A549 (cell line): ENCODE measurements around the gene ABCB9. TPM values are rescaled to one million over a fixed set of nuclear protein-coding genes. Genes with fewer than 3 reads are reported as not detected.

Experiments used
- ATAC-seq, 2 experiments: fragments of 200-7000 bp in 1 of 2; fragments of >200 bp in 1 of 2; cut with Nextera tagmentation in 1 of 2; cut with Tn5 transposase in 1 of 2; 3 replicates each; pipeline versions ENCODE4 v1.8.0 to v1.9.1; 2018 to 2020; ENCODE audit warnings: mild to moderate bottlenecking in 1 of 2, moderate library complexity in 1 of 2
- CTCF ChIA-PET: fragments of 300-600 bp; sonication (Branson Sonifier 250); formaldehyde crosslinking; extraction: SDS; loops from one replicate; lab custom pipeline; 2021; ENCODE audit warnings: antibody characterized with exemption, inconsistent platforms; lab: Yijun Ruan, JAX
- POLR2A ChIA-PET: fragments of 350-600 bp; formaldehyde crosslinking; extraction: SDS; loops from one replicate; lab custom pipeline; 2021; ENCODE audit warnings: antibody characterized with exemption, inconsistent platforms; lab: Yijun Ruan, JAX
- DNase-seq, 2 experiments: peaks; one replicate each; pipeline versions ENCODE4 v3.0.0 to v3.0.0-alpha.2; 2011 to 2016; ENCODE audit warnings: low read depth in 1 of 2, low spot score in 1 of 2
- FAIRE-seq: peaks from 2 replicates; lab custom pipeline; 2011; peaks lifted over from hg19 to GRCh38; lab: Jason Lieb, UNC
- H3K27ac ChIP-seq, 2 experiments: fragments of >200 bp; sonication (Bioruptor Twin); formaldehyde crosslinking; 3 replicates each; pipeline ENCODE4 v1.5.1; 2016 to 2017
- H3K4me1 ChIP-seq: fragments of >200 bp; sonication (Bioruptor Twin); formaldehyde crosslinking; 3 replicates; pipeline ENCODE4 v1.6.1; 2016
- H3K4me2 ChIP-seq: fragments of >200 bp; sonication (Bioruptor Twin); formaldehyde crosslinking; 3 replicates; pipeline ENCODE4 v1.6.1; 2016
- H3K4me3 ChIP-seq: fragments of >200 bp; sonication (Bioruptor Twin); formaldehyde crosslinking; 3 replicates; pipeline ENCODE4 v1.5.1; 2016
- H3K9me3 ChIP-seq: fragments of >200 bp; sonication (Bioruptor Twin); formaldehyde crosslinking; 3 replicates; pipeline ENCODE4 v1.6.1; 2016
- ATOH8 ChIP-seq: fragments of 250-450 bp; sonication (Bioruptor Pico); IDR thresholded peaks from 2 replicates; pipeline ENCODE4 v1.5.0; 2020; ENCODE audit warnings: low read depth, mild to moderate bottlenecking, moderate library complexity
- BCL3 ChIP-seq: fragments of >200 bp; sonication (Bioruptor Twin); formaldehyde crosslinking; IDR thresholded peaks from 3 replicates; pipeline ENCODE4 v1.6.1; 2016
- BHLHE40 ChIP-seq: IDR thresholded peaks from 2 replicates; pipeline ENCODE4 v1.6.1; 2012; ENCODE audit warnings: low read depth, low read length, inconsistent platforms
- CBX2 ChIP-seq: fragments of 200-600 bp; sonication (generic); IDR thresholded peaks from 2 replicates; pipeline ENCODE4 v1.6.1; 2016; ENCODE audit warnings: low read depth, mild to moderate bottlenecking, borderline replicate concordance
- CHD4 ChIP-seq: fragments of 200-600 bp; sonication (generic); IDR thresholded peaks from 2 replicates; pipeline ENCODE4 v1.6.1; 2016; ENCODE audit warnings: antibody characterized with exemption, mild to moderate bottlenecking, borderline replicate concordance
- CTCF ChIP-seq: fragments of >200 bp; sonication (Bioruptor Twin); formaldehyde crosslinking; IDR thresholded peaks from 3 replicates; pipeline ENCODE4 v1.5.1; 2016
- E2F6 ChIP-seq: IDR thresholded peaks from 2 replicates; pipeline ENCODE4 v1.6.1; 2012; ENCODE audit warnings: low read depth, borderline replicate concordance
- FOSB ChIP-seq: fragments of 250-450 bp; sonication (Bioruptor Pico); IDR thresholded peaks from 2 replicates; pipeline ENCODE4 v1.5.0; 2020; ENCODE audit warnings: mild to moderate bottlenecking, moderate library complexity
- FOSL2 ChIP-seq, 2 experiments: fragments of 450-650 bp in 1 of 2; fragments of >200 bp in 1 of 2; sonication (Bioruptor Twin) in 1 of 2; formaldehyde crosslinking; IDR thresholded peaks; 2 replicates each; pipeline versions ENCODE4 v1.5.0 to v1.6.1; 2016 to 2020; ENCODE audit warnings: mild to moderate bottlenecking in 1 of 2, moderate library complexity in 1 of 2
- FOXS1 ChIP-seq: fragments of 250-450 bp; sonication (Bioruptor Pico); IDR thresholded peaks from 2 replicates; pipeline ENCODE4 v1.5.0; 2020; ENCODE audit warnings: mild to moderate bottlenecking, moderate library complexity
- HOXA7 ChIP-seq: fragments of 250-450 bp; sonication (Bioruptor Pico); IDR thresholded peaks from 2 replicates; pipeline ENCODE4 v1.5.0; 2020; ENCODE audit warnings: mild to moderate bottlenecking, moderate library complexity
- KDM5A ChIP-seq: fragments of 200-600 bp; sonication (generic); IDR thresholded peaks from 2 replicates; pipeline ENCODE4 v1.6.1; 2016; ENCODE audit warnings: antibody characterized with exemption, mild to moderate bottlenecking
- RARB ChIP-seq: fragments of 250-450 bp; sonication (Bioruptor Pico); IDR thresholded peaks from 2 replicates; pipeline ENCODE4 v1.8.0; 2021; ENCODE audit warnings: mild to moderate bottlenecking, moderate library complexity
- REST ChIP-seq: fragments of 200-600 bp; sonication (generic); IDR thresholded peaks from 2 replicates; pipeline ENCODE4 v1.6.1; 2016; ENCODE audit warnings: antibody characterized with exemption, mild to moderate bottlenecking, moderate library complexity
- TFCP2L1 ChIP-seq: fragments of 250-450 bp; sonication (Bioruptor Pico); IDR thresholded peaks from 2 replicates; pipeline ENCODE4 v1.5.0; 2021; ENCODE audit warnings: mild to moderate bottlenecking
- TP53 ChIP-seq: fragments of 250-450 bp; sonication (Bioruptor Pico); IDR thresholded peaks from 2 replicates; pipeline ENCODE4 v1.5.0; 2021; ENCODE audit warnings: mild to moderate bottlenecking, moderate library complexity
- ZC3H11A ChIP-seq: fragments of 450-650 bp; IDR thresholded peaks from 2 replicates; pipeline ENCODE4 v1.6.1; 2014; ENCODE audit warnings: antibody characterized with exemption, mild to moderate bottlenecking
- ZFP36 ChIP-seq: fragments of 450-650 bp; IDR thresholded peaks from 2 replicates; pipeline ENCODE4 v1.6.1; 2014; ENCODE audit warnings: borderline replicate concordance; ENCODE audit not compliant: partially characterized antibody
- WGBS: methylation state at CpG from one replicate; pipeline ENCODE4 v1.1.6; 2017; ENCODE audit errors: missing lambda C conversion rate; 5-methylcytosine and 5-hydroxymethylcytosine counted together
- polyA plus RNA-seq, 4 experiments: library from polyadenylated mRNA; depleted of rRNA in 3 of 4; stranded (reverse); fragments of >200 nt; fragmentation: RNase III in 1 of 4; extraction: RNeasy Plus Mini Kit Qiagen cat#74134 plus additional on column Dnase treatment in 1 of 4; gene quantifications; 2 replicates in 3 of 4; 3 replicates in 1 of 4; pipeline ENCODE4 v1.2.3, GENCODE V29; 2011 to 2017

Gene ABCB9
- polyA plus RNA-seq, 2 of the 4 experiments (the other 2 are of a cell fraction): 2.7 to 5.0 TPM

GRCh38 chr12:123001464-123001863, 35.2 kb upstream of the ABCB9 start:
- DNase-seq: no peak
- CTCF ChIA-PET: no interaction called here
- FAIRE-seq: no peak
- Histone ChIP-seq H3K4me3 (no peak overlapping the region), H3K9me3 (no peaks in the 10 kb centered on the region), H3K4me2 (no peak overlapping the region), H3K27ac (no peak overlapping the region), H3K4me1 (no peaks in the 10 kb centered on the region)
- no peak for TF ChIP-seq ATOH8 (CRISPR knock-in tag)
- TF ChIP-seq HOXA7 (CRISPR knock-in tag): no peak
- no peak for TF ChIP-seq BCL3
- TF ChIP-seq CHD4: no peak
- no peak for ATAC-seq
- POLR2A ChIA-PET: no interaction called here
- WGBS: 92% methylated on average over 3 of the region's 3 CpGs

- DNase-seq (no peak), ATAC-seq (no peak), FAIRE-seq (no peak)
- TF ChIP-seq ZC3H11A: no peak
- no peak for TF ChIP-seq ZFP36
- no peak for TF ChIP-seq FOXS1 (CRISPR knock-in tag)
- no peak for TF ChIP-seq TP53 (CRISPR knock-in tag)
- no peak for TF ChIP-seq BHLHE40
- no peak for TF ChIP-seq CTCF
- TF ChIP-seq TFCP2L1 (CRISPR knock-in tag): no peak
- WGBS: 90% methylated on average over 10 of the region's 10 CpGs
- H3K4me2 ChIP-seq: no peak overlapping the region
- H3K9me3 ChIP-seq: no peaks in the 10 kb centered on the region
- H3K27ac ChIP-seq: no peak overlapping the region
- H3K4me1 ChIP-seq: no peaks in the 10 kb centered on the region
- H3K4me3 ChIP-seq: no peak overlapping the region
- POLR2A ChIA-PET: no interaction called here
- CTCF ChIA-PET: interaction anchor here (1.8 kb wide), 1 partner anchor 11 kb away, joined by 8 read pairs; no protein-coding TSS in a partner anchor
Measured at GRCh38 chr12:123000578-123000977, 34.3 kb upstream of the ABCB9 start.

GRCh38 chr12:122999986-123000420, 33.7 kb upstream of the ABCB9 start:
- Histone ChIP-seq H3K27ac (no peak overlapping the region), H3K4me1 (no peaks in the 10 kb centered on the region), H3K4me2 (no peak overlapping the region), H3K9me3 (no peaks in the 10 kb centered on the region), H3K4me3 (no peak overlapping the region)
- ATAC-seq (no peak), FAIRE-seq (no peak), DNase-seq (no peak)
- WGBS: 93% methylated on average over 18 of the region's 20 CpGs
- CTCF ChIA-PET: interaction anchor here (0.5 to 1.8 kb wide), 2 partner anchors 10 to 16 kb away, joined by 4 to 8 read pairs; no protein-coding TSS in a partner anchor
- POLR2A ChIA-PET: no interaction called here
- no peak for TF ChIP-seq RARB (CRISPR knock-in tag)
- no peak for TF ChIP-seq CBX2
- TF ChIP-seq CTCF: no peak
- no peak for TF ChIP-seq BHLHE40
- no peak for TF ChIP-seq KDM5A
- no peak for TF ChIP-seq E2F6
- no peak for TF ChIP-seq BCL3
- TF ChIP-seq TFCP2L1 (CRISPR knock-in tag): no peak
- no peak for TF ChIP-seq ATOH8 (CRISPR knock-in tag)
- no peak for TF ChIP-seq FOSL2 (IDR thresholded peaks at IDR 0.05)
- TF ChIP-seq FOSL2 (CRISPR knock-in tag; IDR thresholded peaks at IDR 0.05): no peak
- TF ChIP-seq FOSB (CRISPR knock-in tag): no peak
- no peak for TF ChIP-seq REST
